Small intestine (tissue), 7 donors: ENCODE measurements around the gene COL1A2. TPM values are rescaled to one million over a fixed set of nuclear protein-coding genes. Genes with fewer than 3 reads are reported as not detected.

Source experiments
- DNase-seq, 2 donors: peaks; one replicate each; pipeline versions ENCODE4 v3.0.0 to v3.0.0-alpha.2; 2013
- FAIRE-seq: peaks from 2 replicates; lab custom pipeline; 2012; peaks lifted over from hg19 to GRCh38; lab: Jason Lieb, UNC
- H3K27ac ChIP-seq, 3 donors: one replicate each; pipeline ENCODE4 v1.5.1; 2013; ENCODE audit warnings: low read length in 2 of 3, mild to moderate bottlenecking in 2 of 3, control low read depth in 1 of 3, inconsistent platforms in 1 of 3, low read depth in 1 of 3, moderate library complexity in 1 of 3
- H3K27me3 ChIP-seq, 3 donors: one replicate each; pipeline ENCODE4 v1.6.1; 2013; ENCODE audit warnings: low read length in 3 of 3, inconsistent platforms in 1 of 3; ENCODE audit not compliant: control insufficient read depth in 3 of 3, insufficient read depth in 3 of 3
- H3K36me3 ChIP-seq, 3 donors: one replicate each; pipeline ENCODE4 v1.6.1; 2013; ENCODE audit warnings: low read length in 3 of 3, inconsistent platforms in 1 of 3, low read depth in 1 of 3, mild to moderate bottlenecking in 1 of 3, moderate library complexity in 1 of 3; ENCODE audit not compliant: control insufficient read depth in 3 of 3, insufficient read depth in 2 of 3
- H3K4me1 ChIP-seq, 3 donors: one replicate each; pipeline ENCODE4 v1.6.1; 2013; ENCODE audit warnings: low read length in 2 of 3, inconsistent platforms in 1 of 3, low read depth in 1 of 3, mild to moderate bottlenecking in 1 of 3, moderate library complexity in 1 of 3; ENCODE audit not compliant: control insufficient read depth in 3 of 3, insufficient read depth in 2 of 3
- H3K4me3 ChIP-seq, 3 donors: one replicate each; pipeline ENCODE4 v1.5.1; 2013; ENCODE audit warnings: low read length in 3 of 3, control low read depth in 1 of 3, inconsistent platforms in 1 of 3, low read depth in 1 of 3, mild to moderate bottlenecking in 1 of 3, moderate library complexity in 1 of 3
- H3K9me3 ChIP-seq, 2 donors: one replicate each; pipeline ENCODE4 v1.6.1; 2013; ENCODE audit warnings: low read depth in 1 of 2, low read length in 1 of 2; ENCODE audit not compliant: control insufficient read depth in 2 of 2, insufficient read depth in 1 of 2
- WGBS, 3 donors: extraction: QIAGEN DNeasy Blood & Tissue Kit; methylation state at CpG; one replicate each; pipeline ENCODE4 v1.1.7; 2013; 5-methylcytosine and 5-hydroxymethylcytosine counted together
- polyA plus RNA-seq, 4 donors: library from polyadenylated mRNA; stranded (reverse) in 3 of 4; unstranded in 1 of 4; fragments of 200-250 nt in 3 of 4; fragments of 120-200 nt in 1 of 4; gene quantifications; one replicate each; pipeline versions ENCODE4 v1.2.1 to v1.2.3, GENCODE V29; 2013
- donor health status: healthy with polysubstance abuse.
- donor health status: control.
- donor health status: control.
- donor health status: Bipolar disorder and iron deficiency.
- donor health status: healthy.

COL1A2 gene
- polyA plus RNA-seq, 4 donors: 2.0 to 350 (median 44.2) TPM

GRCh38 chr7:94444813-94445212, 50.1 kb downstream of the COL1A2 start:
- H3K27ac ChIP-seq: no peak overlapping the region
- FAIRE-seq (no peak), DNase-seq (no peak)
- no peaks in the 10 kb centered on the region for H3K36me3 ChIP-seq
- no peak overlapping the region for H3K4me3 ChIP-seq
- H3K9me3 ChIP-seq: no peaks in the 10 kb centered on the region
- H3K4me1 ChIP-seq: peaks cover 0 to 14% (median 0%) of the 10 kb centered on the region in 3 donors
- H3K27me3 ChIP-seq: no peaks in the 10 kb centered on the region
- WGBS, 3 donors: 75 to 77% (median 76%) methylated on average over 2 of the region's 2 CpGs

GRCh38 chr7:94445696-94446194, 51.0 kb downstream of the COL1A2 start:
- Histone ChIP-seq H3K27me3 (no peaks in the 10 kb centered on the region), H3K27ac (peak overlapping the region in 1 of 3 donors; percentile 33), H3K4me1 (peaks cover 0 to 10% (median 0%) of the 10 kb centered on the region in 3 donors), H3K36me3 (no peaks in the 10 kb centered on the region), H3K4me3 (no peak overlapping the region), H3K9me3 (no peaks in the 10 kb centered on the region)
- FAIRE-seq (no peak), DNase-seq (peak; percentile 12 to 64)
- 19 to 50% (median 20%) methylated on average over 2 of the region's 2 CpGs for WGBS, 3 donors

DNA sequence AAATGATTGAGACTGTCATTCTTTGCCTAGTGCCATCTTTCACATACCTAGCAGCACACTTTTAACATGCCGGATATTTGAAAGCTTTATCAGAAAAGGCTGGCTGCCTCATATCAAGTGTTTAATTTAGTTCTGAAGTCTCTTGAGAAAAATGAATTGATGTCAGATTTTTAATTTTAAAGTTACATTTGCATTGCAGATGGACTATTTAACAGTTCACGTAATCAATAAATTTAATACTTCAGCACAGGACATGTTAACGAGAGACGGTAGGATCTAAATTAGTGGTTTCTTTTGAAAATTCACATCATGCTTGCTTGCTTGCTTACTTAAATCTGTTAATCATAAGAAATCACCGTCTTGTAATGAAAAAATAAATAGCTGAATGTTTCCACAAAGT, 51.6 kb downstream of the COL1A2 start:
- Histone ChIP-seq H3K36me3 (no peaks in the 10 kb centered on the region), H3K9me3 (no peaks in the 10 kb centered on the region), H3K27me3 (no peaks in the 10 kb centered on the region), H3K4me3 (no peak overlapping the region), H3K4me1 (peaks cover 0 to 7% (median 0%) of the 10 kb centered on the region in 3 donors), H3K27ac (no peak overlapping the region)
- DNase-seq (no peak), FAIRE-seq (no peak)
- WGBS, 3 donors: 91 to 93% (median 92%) methylated on average over 5 of the region's 5 CpGs

GRCh38 chr7:94449151-94449725, 54.5 kb downstream of the COL1A2 start:
- FAIRE-seq (peak; percentile 74), DNase-seq (peak; percentile 20 to 48)
- no peaks in the 10 kb centered on the region for H3K9me3 ChIP-seq
- H3K27me3 ChIP-seq: no peaks in the 10 kb centered on the region
- peaks cover 0 to 7% (median 0%) of the 10 kb centered on the region in 3 donors for H3K4me1 ChIP-seq
- no peak overlapping the region for H3K27ac ChIP-seq
- no peaks in the 10 kb centered on the region for H3K36me3 ChIP-seq
- 36 to 46% (median 39%) methylated on average over 4 of the region's 4 CpGs for WGBS, 3 donors
- no peak overlapping the region for H3K4me3 ChIP-seq

DNA sequence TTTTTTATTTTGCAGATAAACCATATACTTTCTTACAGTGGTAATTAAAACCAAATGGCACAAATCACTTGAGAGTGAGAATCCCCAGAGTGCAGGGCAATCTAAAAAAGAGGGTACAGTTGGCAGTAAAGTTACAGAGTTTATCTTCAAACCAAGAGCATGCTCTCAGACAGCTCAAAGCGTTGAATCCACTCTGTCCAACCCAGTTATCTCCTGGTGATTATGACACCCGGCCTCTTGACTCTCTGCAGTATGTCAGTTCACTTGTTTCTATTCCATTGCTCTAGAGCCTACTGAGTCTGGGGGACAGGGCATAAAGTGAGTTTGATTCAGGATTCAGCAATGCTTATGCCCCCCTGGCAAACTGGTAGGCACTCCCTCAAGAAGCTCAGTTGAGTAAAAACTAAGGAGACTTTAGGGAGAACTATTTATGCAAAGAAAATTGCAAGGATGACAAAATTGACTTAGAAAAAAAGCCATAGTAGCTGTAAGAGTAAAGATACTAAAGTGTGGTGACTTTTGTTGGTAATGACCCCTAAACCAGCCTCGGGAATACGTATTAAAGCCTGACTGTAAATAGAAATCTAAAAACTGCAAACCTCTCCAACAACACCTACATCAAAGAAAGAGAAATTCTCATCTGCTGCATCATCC, 55.5 kb downstream of the COL1A2 start:
- no peaks in the 10 kb centered on the region for H3K9me3 ChIP-seq
- H3K27ac ChIP-seq: no peak overlapping the region
- no peaks in the 10 kb centered on the region for H3K36me3 ChIP-seq
- no peak for FAIRE-seq
- peaks cover 0 to 3% (median 0%) of the 10 kb centered on the region in 3 donors for H3K4me1 ChIP-seq
- no peak for DNase-seq
- WGBS, 3 donors: 82 to 89% (median 89%) methylated on average over 4 of the region's 4 CpGs
- H3K27me3 ChIP-seq: no peaks in the 10 kb centered on the region
- no peak overlapping the region for H3K4me3 ChIP-seq

GRCh38 chr7:94451187-94451586, 56.5 kb downstream of the COL1A2 start:
- no peaks in the 10 kb centered on the region for H3K4me1 ChIP-seq
- no peaks in the 10 kb centered on the region for H3K9me3 ChIP-seq
- H3K27me3 ChIP-seq: no peaks in the 10 kb centered on the region
- 55 to 69% (median 64%) methylated on average over 4 of the region's 4 CpGs for WGBS, 3 donors
- H3K4me3 ChIP-seq: no peak overlapping the region
- DNase-seq: no peak
- H3K36me3 ChIP-seq: no peaks in the 10 kb centered on the region
- H3K27ac ChIP-seq: no peak overlapping the region
- FAIRE-seq: no peak

- WGBS, 3 donors: 28 to 45% (median 32%) methylated on average over 3 of the region's 3 CpGs
- no peak for FAIRE-seq
- DNase-seq: no peak
These were observed 57.5 kb downstream of the COL1A2 start for GRCh38 chr7:94452239-94452638.

GRCh38 chr7:94453898-94454297, 59.2 kb downstream of the COL1A2 start:
- Histone ChIP-seq H3K27me3 (no peaks in the 10 kb centered on the region), H3K4me3 (no peak overlapping the region), H3K9me3 (no peaks in the 10 kb centered on the region), H3K4me1 (no peaks in the 10 kb centered on the region), H3K27ac (no peak overlapping the region), H3K36me3 (no peaks in the 10 kb centered on the region)
- DNase-seq: no peak
- WGBS, 3 donors: 75 to 94% (median 83%) methylated on average over 2 of the region's 2 CpGs
- FAIRE-seq: no peak

More at GRCh38 chr7:94452239-94452638, 57.5 kb downstream of the COL1A2 start:
- Histone ChIP-seq H3K4me1 (no peaks in the 10 kb centered on the region), H3K36me3 (no peaks in the 10 kb centered on the region), H3K27me3 (no peaks in the 10 kb centered on the region), H3K9me3 (no peaks in the 10 kb centered on the region), H3K27ac (no peak overlapping the region), H3K4me3 (no peak overlapping the region)
